Esophagus squamous epithelium (tissue), 4 donors: ENCODE measurements around the gene UNK.

Experiments
- CTCF ChIP-seq, 6 experiments: fragments of 450-650 bp in 4 of 6; fragments of 200-600 bp in 2 of 6; sonication (generic) in 2 of 6; IDR thresholded peaks; one replicate each; pipeline ENCODE4 v1.5.1; 2016 to 2019; ENCODE audit warnings: antibody characterized with exemption in 6 of 6, mild to moderate bottlenecking in 4 of 6, moderate library complexity in 4 of 6
- POLR2A ChIP-seq, 4 donors: fragments of 450-650 bp; IDR thresholded peaks; one replicate each; pipeline ENCODE4 v1.6.1; 2017; ENCODE audit warnings: antibody characterized with exemption in 4 of 4, mild to moderate bottlenecking in 4 of 4, moderate library complexity in 3 of 4

- TF ChIP-seq CTCF (IDR thresholded peaks at IDR 0.05) = peak in 4 of 6 experiments; percentile 9 to 54 (median 14)
- peak in 2 of 4 donors; percentile 7 to 84 for TF ChIP-seq POLR2A (IDR thresholded peaks at IDR 0.05)
Measured at GRCh38 chr17:75784473-75785015, at the start of gene UNK.
